Astrocyte (in vitro differentiated cells and primary cell): ENCODE measurements around the gene RANBP17. TPM values are rescaled to one million over a fixed set of nuclear protein-coding genes. Genes with fewer than 3 reads are reported as not detected.

ENCODE experiments used
- DNase-seq: peaks from one replicate; pipeline ENCODE4 v3.0.0-alpha.2; 2010; ENCODE audit warnings: low read depth
- FAIRE-seq: peaks from 2 replicates; lab custom pipeline; 2011; peaks lifted over from hg19 to GRCh38; lab: Jason Lieb, UNC
- H2AFZ ChIP-seq: 2 replicates; pipeline ENCODE4 v1.6.0; 2012; ENCODE audit warnings: low read depth, low read length, inconsistent platforms
- H3K27ac ChIP-seq: 2 replicates; pipeline ENCODE4 v1.5.1; 2011; ENCODE audit warnings: low read depth, low read length, inconsistent platforms
- H3K27me3 ChIP-seq: 2 replicates; pipeline ENCODE4 v1.6.0; 2011; ENCODE audit warnings: low read length, inconsistent platforms; ENCODE audit not compliant: insufficient read depth
- H3K36me3 ChIP-seq: 2 replicates; pipeline ENCODE4 v1.5.1; 2011; ENCODE audit warnings: low read length, inconsistent platforms; ENCODE audit not compliant: insufficient read depth
- H3K4me1 ChIP-seq: 2 replicates; pipeline ENCODE4 v1.5.1; 2011; ENCODE audit warnings: low read length, inconsistent platforms; ENCODE audit not compliant: insufficient read depth
- H3K4me2 ChIP-seq: 2 replicates; pipeline ENCODE4 v1.6.0; 2012; ENCODE audit warnings: low read length, inconsistent platforms
- H3K4me3 ChIP-seq: 2 replicates; pipeline ENCODE4 v1.5.1; 2011; ENCODE audit warnings: low read depth, mild to moderate bottlenecking, low read length, inconsistent platforms; ENCODE audit not compliant: insufficient read depth
- H3K79me2 ChIP-seq: 2 replicates; pipeline ENCODE4 v1.6.0; 2012; ENCODE audit warnings: mild to moderate bottlenecking, low read length, inconsistent platforms; ENCODE audit not compliant: insufficient read depth
- H3K9ac ChIP-seq: 2 replicates; pipeline ENCODE4 v1.6.0; 2012; ENCODE audit warnings: mild to moderate bottlenecking, low read length, inconsistent platforms
- H3K9me3 ChIP-seq: 2 replicates; pipeline ENCODE4 v1.5.1; 2012; ENCODE audit warnings: low read depth, mild to moderate bottlenecking, low read length, inconsistent platforms; ENCODE audit not compliant: insufficient read depth
- H4K20me1 ChIP-seq: 2 replicates; pipeline ENCODE4 v1.6.0; 2012; ENCODE audit warnings: low read length, inconsistent platforms; ENCODE audit not compliant: insufficient read depth
- H3K27ac Mint-ChIP-seq: one replicate; pipeline ENCODE4 v1.8.0; 2021; ENCODE audit warnings: mild to moderate bottlenecking, mixed read lengths; ENCODE audit not compliant: unreplicated experiment
- H3K27me3 Mint-ChIP-seq: one replicate; pipeline ENCODE4 v1.8.0; 2021; ENCODE audit warnings: low read depth, mixed read lengths; ENCODE audit not compliant: unreplicated experiment
- H3K36me3 Mint-ChIP-seq: one replicate; pipeline ENCODE4 v1.8.0; 2021; ENCODE audit warnings: low read depth, mixed read lengths; ENCODE audit not compliant: unreplicated experiment
- H3K4me1 Mint-ChIP-seq: one replicate; pipeline ENCODE4 v1.8.0; 2021; ENCODE audit warnings: low read depth, mixed read lengths; ENCODE audit not compliant: unreplicated experiment
- H3K4me3 Mint-ChIP-seq: one replicate; pipeline ENCODE4 v1.8.0; 2021; ENCODE audit warnings: mild to moderate bottlenecking, moderate library complexity, mixed read lengths; ENCODE audit not compliant: unreplicated experiment
- H3K9me3 Mint-ChIP-seq: one replicate; pipeline ENCODE4 v1.8.0; 2021; ENCODE audit warnings: mild to moderate bottlenecking, mixed read lengths; ENCODE audit not compliant: unreplicated experiment
- EZH2 ChIP-seq: IDR thresholded peaks from 2 replicates; pipeline ENCODE4 v1.6.1; 2012; ENCODE audit warnings: mild to moderate bottlenecking, low read length, inconsistent platforms; ENCODE audit not compliant: insufficient read depth
- total RNA-seq: library from RNA; stranded (reverse); gene quantifications from 2 replicates; pipeline ENCODE4 v1.2.1, GENCODE V29; 2021
- TF ChIP-seq, protein P1 (sequence below): IDR thresholded peaks from 2 replicates; pipeline ENCODE4 v1.5.1; 2011; ENCODE audit warnings: low read depth, mild to moderate bottlenecking, inconsistent platforms, low read length, moderate library complexity; ENCODE audit not compliant: insufficient read depth

The RANBP17 gene
- total RNA-seq, 1 donor from 2014 or later = 16.2 TPM

DNA sequence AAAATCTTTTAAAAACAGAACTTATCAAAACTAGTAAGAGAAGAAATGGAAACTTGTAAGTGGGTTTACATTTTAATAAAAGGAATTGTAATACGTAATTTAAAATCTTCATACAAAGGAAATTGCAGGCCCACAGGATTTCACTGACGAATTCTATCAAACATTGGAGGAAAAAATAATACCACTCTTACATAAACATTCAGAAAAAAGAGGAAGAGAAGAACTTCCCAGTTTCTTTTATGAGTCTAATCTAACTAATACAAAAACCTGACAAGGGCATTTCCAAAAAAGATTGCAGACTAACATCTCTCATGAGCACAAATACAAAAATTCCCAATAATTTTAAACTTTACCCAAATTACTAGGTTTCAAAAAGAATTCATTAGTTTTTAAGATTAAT, 149.0 kb downstream of the RANBP17 start:
- FAIRE-seq = no peak
- no peaks in the 10 kb centered on the region for H3K4me1 ChIP-seq
- H2AFZ ChIP-seq = no peak overlapping the region

DNA sequence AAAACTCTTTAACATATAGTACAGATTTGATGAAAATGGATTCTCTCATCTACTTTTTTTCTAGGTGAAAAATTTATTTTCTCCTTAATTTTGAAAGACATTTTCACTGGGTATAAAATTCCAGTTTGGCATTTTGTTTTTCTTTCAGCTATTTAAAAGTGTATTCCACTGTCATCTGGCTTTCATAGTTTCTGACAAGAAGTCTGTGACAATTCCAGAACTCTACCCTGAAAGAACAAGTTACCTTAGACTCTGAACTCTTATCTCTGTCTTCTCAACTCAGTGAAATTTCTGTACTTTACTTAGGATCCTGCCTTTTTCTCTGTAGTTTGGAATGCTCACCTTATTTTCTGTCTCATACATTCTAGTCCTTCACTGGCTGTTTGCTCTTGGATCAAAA, 161.7 kb downstream of the RANBP17 start:
- FAIRE-seq = no peak
- peaks cover 12% of the 10 kb centered on the region for H3K9me3 Mint-ChIP-seq

More for the DNA sequence above, 149.0 kb downstream of the RANBP17 start:
- Mint-ChIP-seq H3K36me3 (no peaks in the 10 kb centered on the region), H3K9me3 (peaks cover 8% of the 10 kb centered on the region), H3K27me3 (no peaks in the 10 kb centered on the region), H3K4me1 (no peaks in the 10 kb centered on the region), H3K4me3 (no peak overlapping the region), H3K27ac (no peak overlapping the region)
- Histone ChIP-seq H3K9me3 (no peaks in the 10 kb centered on the region), H3K79me2 (no peaks in the 10 kb centered on the region), H3K4me3 (no peak overlapping the region), H3K4me2 (no peak overlapping the region), H3K27me3 (no peaks in the 10 kb centered on the region), H4K20me1 (no peaks in the 10 kb centered on the region), H3K36me3 (no peaks in the 10 kb centered on the region), H3K27ac (no peak overlapping the region), H3K9ac (no peak overlapping the region)
- no peak for TF ChIP-seq EZH2
- TF ChIP-seq, protein P1, sequence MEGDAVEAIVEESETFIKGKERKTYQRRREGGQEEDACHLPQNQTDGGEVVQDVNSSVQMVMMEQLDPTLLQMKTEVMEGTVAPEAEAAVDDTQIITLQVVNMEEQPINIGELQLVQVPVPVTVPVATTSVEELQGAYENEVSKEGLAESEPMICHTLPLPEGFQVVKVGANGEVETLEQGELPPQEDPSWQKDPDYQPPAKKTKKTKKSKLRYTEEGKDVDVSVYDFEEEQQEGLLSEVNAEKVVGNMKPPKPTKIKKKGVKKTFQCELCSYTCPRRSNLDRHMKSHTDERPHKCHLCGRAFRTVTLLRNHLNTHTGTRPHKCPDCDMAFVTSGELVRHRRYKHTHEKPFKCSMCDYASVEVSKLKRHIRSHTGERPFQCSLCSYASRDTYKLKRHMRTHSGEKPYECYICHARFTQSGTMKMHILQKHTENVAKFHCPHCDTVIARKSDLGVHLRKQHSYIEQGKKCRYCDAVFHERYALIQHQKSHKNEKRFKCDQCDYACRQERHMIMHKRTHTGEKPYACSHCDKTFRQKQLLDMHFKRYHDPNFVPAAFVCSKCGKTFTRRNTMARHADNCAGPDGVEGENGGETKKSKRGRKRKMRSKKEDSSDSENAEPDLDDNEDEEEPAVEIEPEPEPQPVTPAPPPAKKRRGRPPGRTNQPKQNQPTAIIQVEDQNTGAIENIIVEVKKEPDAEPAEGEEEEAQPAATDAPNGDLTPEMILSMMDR = no peak
- DNase-seq = no peak

DNA sequence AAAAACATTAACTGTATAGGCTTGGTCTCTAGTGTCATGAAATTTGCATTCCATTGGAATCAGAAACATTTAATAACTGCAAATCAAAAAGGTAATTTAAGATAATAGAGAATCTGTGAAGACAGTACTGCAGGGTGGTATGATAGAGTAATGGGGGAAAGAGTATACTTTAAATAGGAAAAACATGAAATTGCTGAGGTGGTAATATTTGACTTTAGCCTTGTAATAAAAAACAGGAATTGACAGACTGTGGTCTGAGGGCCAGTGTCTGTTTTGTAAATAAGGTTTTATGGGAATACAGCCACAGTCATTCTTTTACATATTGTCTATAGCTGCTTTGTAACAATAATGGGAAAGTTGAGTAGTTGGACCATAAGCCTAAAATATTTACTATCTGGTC, 162.3 kb downstream of the RANBP17 start:
- no peaks in the 10 kb centered on the region for H3K27me3 ChIP-seq
- TF ChIP-seq EZH2 = no peak
- TF ChIP-seq, protein P1 = no peak
- H3K4me2 ChIP-seq = no peak overlapping the region
- no peak overlapping the region for H3K27ac ChIP-seq
- Mint-ChIP-seq H3K27ac (no peak overlapping the region), H3K36me3 (peaks cover 3% of the 10 kb centered on the region), H3K27me3 (no peaks in the 10 kb centered on the region), H3K4me3 (no peak overlapping the region), H3K9me3 (peaks cover 7% of the 10 kb centered on the region), H3K4me1 (no peaks in the 10 kb centered on the region)
- no peaks in the 10 kb centered on the region for H3K79me2 ChIP-seq
- H4K20me1 ChIP-seq = no peaks in the 10 kb centered on the region
- H3K9me3 ChIP-seq = no peaks in the 10 kb centered on the region
- FAIRE-seq = no peak
- no peaks in the 10 kb centered on the region for H3K4me1 ChIP-seq
- DNase-seq = no peak
- no peak overlapping the region for H2AFZ ChIP-seq
- no peak overlapping the region for H3K4me3 ChIP-seq
- peaks cover 2% of the 10 kb centered on the region for H3K36me3 ChIP-seq
- H3K9ac ChIP-seq = no peak overlapping the region

More for the DNA sequence above, 161.7 kb downstream of the RANBP17 start:
- no peaks in the 10 kb centered on the region for H4K20me1 ChIP-seq
- peaks cover 2% of the 10 kb centered on the region for H3K36me3 ChIP-seq
- H3K27ac Mint-ChIP-seq = no peak overlapping the region
- no peak overlapping the region for H3K27ac ChIP-seq
- H2AFZ ChIP-seq = no peak overlapping the region
- no peaks in the 10 kb centered on the region for H3K27me3 ChIP-seq
- no peaks in the 10 kb centered on the region for H3K79me2 ChIP-seq
- DNase-seq = no peak
- TF ChIP-seq EZH2 = no peak
- no peak overlapping the region for H3K4me3 ChIP-seq
- no peaks in the 10 kb centered on the region for H3K4me1 ChIP-seq
- H3K4me2 ChIP-seq = no peak overlapping the region
- H3K9me3 ChIP-seq = no peaks in the 10 kb centered on the region
- no peak overlapping the region for H3K4me3 Mint-ChIP-seq
- H3K9ac ChIP-seq = no peak overlapping the region
- H3K36me3 Mint-ChIP-seq = peaks cover 3% of the 10 kb centered on the region
- no peaks in the 10 kb centered on the region for H3K4me1 Mint-ChIP-seq
- H3K27me3 Mint-ChIP-seq = no peaks in the 10 kb centered on the region
